HG02885 (cell line): ENCODE results near the gene ADK.
"Not testable (repeated sequence)": the region's sequence is repeated elsewhere in the genome, so short reads cannot be mapped to it uniquely, and the experiment has no call there.

Experiments used
- ATAC-seq: cut with Tn5 transposase; IDR thresholded peaks from one replicate; pipeline ENCODE4 v1.9.1; 2021; ENCODE audit warnings: mild to moderate bottlenecking; ENCODE audit not compliant: unreplicated experiment, poor library complexity

The ADK gene

GRCh38 chr10:74333174-74333573 is 182.2 kb downstream of the ADK start:
- no peak for ATAC-seq

GRCh38 chr10:74334221-74334620 is 183.2 kb downstream of the ADK start:
- no peak for ATAC-seq

- no peak for ATAC-seq
Observed at GRCh38 chr10:74335501-74335900, 184.5 kb downstream of the ADK start.

- no peak for ATAC-seq
Observed at GRCh38 chr10:74337330-74338016, 186.5 kb downstream of the ADK start.

DNA sequence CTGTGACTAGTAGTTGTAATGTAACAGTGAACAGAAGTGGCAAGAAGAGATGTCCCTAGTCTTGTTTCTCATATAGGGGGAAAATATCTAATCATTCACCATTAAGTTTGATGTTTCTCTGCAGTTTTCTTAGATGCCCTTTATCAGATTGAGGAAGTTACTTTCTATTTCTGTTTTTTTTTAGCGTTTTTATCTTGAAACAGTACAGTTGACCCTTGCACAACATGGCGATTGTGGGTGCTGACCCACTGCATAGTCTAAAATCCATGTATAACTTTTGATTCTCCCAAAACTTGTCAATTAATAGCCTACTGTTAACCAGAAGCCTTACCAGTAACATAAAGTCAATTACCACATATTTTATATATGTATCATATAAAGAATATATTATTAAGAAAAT is 192.0 kb downstream of the ADK start:
- ATAC-seq: no peak

DNA sequence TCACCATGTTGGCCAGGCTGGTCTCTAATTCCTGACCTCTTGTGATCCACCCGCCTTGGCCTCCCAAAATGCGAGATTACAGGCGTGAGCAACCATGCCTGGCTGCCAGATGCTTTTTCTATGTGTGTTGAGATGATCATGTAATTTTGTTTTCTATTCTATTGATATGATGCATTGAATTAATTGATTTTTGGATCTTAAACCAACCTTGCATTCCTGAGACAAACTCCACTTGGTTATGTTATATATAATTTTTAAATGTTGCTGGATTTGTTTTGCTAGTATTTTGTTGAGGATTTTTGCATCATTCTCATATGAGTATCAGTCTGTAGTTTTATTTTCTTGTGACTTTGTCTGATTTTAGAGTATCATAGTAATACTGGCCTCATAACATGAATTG is 192.8 kb downstream of the ADK start:
- no peak for ATAC-seq

DNA sequence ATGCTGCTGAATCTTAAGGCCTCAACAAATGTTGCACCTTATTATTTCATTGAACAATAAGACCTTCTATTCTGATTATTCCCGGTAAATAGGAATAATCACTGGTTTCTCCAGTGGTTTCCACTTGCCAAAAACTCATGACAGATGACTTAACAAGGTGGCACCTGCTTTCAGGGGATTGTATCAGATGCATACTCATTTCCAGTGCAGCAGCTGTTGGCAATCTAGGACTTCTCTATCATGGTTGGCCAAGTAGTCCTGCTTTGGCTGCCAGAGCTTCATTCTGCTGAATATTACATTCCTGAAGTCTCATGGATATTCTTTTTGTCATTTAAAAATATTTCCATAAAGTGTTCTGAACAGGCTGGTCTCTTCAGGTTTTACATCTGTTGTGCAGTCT is 193.3 kb downstream of the ADK start:
- no peak for ATAC-seq

DNA sequence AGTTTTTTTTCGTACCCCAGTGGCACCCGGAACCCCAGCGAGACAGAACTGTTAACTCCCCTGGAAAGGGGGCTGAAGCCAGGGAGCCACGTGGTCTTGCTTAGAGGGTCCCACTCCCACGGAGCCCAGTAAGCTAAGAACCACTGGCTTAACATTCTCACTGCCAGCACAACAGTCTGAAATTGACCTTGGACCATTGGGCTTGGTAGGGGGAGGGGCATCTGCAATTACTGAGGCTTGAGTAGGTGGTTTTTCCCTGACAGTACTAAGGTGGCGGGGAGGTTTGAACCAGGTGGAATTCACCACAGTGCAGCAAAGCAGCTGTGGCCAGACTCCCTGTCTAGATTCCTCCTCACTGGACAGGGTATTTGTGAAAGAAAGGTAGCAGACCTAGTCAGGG is 196.5 kb downstream of the ADK start:
- ATAC-seq: no peak

DNA sequence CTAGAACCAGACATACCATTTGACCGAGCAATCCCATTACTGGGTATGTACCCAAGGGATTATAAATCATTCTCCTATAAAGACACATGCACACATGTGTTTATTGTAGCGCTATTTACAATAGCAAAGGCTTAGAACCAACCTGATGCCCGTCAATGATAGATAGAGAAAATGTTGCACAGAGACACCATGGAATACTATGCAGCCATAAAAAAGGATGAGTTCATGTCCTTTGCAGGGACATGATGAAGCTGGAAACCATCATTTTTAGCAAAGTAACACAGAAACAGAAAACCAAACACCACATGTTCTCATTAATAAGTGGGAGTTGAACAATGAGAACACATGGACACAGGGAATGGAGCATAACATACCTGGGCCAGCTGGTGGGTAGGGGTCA is 202.0 kb downstream of the ADK start:
- ATAC-seq: not testable (repeated sequence)

DNA sequence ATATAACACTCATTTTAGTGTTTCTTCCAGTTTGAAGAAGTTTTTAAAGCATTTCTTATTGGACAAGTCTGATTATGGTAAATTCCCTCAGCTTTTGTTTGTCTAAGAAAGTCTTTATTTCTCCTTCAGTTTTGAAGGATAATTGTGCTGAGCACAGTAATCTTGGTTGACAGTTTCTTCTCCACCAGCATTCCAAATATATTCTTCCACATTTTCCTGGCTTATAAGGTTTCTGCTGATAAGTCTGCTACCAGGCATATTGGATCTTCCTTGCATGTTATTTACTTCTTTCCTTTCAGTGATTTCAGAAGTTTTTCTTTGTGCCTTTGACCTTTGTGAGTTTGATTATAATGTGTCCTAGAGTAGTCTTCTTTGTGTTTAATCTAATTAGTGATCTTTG is 210.7 kb downstream of the ADK start:
- no peak for ATAC-seq

DNA sequence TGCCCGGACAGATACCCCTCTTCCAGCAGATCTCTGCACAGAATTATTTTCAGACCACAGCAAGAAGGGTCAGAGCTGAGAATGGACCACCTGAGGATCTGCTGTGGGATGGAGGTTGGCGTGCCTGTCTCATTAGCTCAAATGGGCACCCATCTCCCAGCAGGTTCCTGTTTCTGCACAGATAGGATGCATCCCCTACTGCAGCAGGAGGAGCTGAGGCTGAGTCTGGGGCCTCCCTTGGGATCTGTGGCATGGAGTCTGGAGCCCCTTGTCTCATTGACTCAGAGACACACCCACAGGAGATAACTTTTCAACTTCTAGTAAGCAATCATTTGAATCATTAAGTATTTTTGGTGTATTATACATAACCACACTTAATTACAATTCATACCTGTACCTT is 212.7 kb downstream of the ADK start:
- no peak for ATAC-seq

- ATAC-seq: no peak
Observed at GRCh38 chr10:74365109-74365508, 214.1 kb downstream of the ADK start.

DNA sequence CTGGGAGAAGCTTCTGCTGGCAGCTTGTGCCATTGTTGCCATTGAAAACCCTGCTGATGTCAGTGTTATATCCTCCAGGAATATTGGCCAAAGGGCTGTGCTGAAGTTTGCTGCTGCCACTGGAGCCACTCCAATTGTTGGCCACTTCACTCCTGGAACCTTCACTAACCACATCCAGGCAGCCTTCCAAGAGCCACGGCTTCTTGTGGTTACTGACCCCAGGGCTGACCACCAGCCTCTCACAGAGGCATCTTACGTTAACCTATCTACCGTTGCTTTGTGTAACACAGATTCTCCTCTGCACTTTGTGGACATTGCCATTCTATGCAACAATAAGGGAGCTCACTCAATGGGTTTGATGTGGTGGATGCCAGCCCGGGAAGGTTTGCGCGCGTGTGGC is 220.7 kb downstream of the ADK start:
- no peak for ATAC-seq

DNA sequence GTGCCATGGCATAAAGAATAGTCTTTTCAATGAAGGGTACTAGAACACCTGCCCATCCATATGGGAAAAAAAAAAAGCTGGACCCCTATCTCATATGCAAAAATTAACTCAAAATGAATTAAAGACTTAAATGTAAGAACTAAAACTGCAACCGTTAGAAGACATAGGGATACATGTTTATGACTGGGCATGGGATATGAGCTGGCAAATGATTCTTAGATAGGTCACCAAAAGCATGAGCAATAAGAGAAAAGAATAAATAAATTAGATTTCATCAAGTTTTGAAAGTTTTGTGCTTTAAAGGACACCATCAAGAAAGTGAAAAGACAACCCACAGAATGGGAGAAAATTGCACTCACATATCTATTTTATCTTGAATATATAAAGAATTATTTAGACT is 222.0 kb downstream of the ADK start:
- no peak for ATAC-seq

DNA sequence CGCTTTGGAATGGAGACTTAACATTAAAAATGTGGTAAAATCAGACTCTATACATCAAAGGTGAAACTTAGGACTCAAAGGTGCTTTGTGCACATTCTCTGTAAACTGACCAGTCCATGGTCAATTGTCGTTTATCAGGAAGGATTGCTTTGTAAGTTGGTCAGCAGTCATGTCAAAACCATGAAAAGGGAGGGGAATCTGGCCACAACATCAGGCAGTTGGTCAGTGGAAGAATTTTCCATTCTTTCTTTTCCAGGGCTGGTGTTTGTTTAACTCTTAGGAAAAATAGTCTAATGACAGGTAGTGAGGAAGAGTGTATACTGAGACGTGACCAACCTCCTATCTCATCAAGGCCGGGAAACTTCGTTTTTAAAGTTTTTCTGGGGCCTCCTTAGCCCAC is 226.5 kb downstream of the ADK start:
- no peak for ATAC-seq

GRCh38 chr10:74379474-74379873 is 228.5 kb downstream of the ADK start:
- ATAC-seq: no peak

DNA sequence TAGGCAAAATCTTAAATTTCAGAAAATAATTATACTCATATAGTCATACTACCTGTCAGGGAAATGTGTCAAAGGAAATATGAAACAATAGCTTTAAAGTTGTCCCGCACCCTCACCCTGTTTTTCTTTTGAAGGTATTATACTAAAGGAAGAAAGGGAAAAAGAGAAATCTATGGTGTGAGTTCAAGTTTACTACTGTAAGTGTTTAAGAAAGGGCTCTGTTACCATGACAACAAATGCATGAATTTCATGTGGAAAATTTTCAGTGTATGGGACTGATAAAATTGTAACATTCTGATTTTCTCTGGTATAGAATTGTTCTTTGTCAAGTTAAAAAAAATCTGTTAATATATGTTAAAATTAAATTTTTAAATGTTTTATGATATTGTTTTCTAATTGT is 229.8 kb downstream of the ADK start:
- ATAC-seq: no peak

- no peak for ATAC-seq
Observed at GRCh38 chr10:74381291-74381853, 230.4 kb downstream of the ADK start.

DNA sequence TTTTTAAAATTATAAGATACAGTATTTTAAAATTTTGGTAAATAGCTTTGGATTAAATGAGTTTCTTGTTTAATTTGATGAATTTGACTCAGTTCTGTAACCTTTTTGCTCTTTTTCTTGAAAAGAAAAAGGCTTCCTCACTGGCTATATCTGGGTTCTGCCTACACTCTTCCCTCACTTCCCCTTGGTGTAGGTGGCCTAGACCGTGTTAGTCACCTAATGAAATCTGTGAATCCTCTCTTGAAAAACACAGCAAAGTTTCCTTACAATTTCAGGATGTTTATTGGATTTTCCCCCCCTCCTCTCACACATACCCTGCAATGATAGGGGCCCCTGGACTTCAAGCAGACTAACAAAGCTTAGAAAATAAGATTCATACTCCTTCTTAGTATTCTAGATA is 231.6 kb downstream of the ADK start:
- ATAC-seq: no peak

DNA sequence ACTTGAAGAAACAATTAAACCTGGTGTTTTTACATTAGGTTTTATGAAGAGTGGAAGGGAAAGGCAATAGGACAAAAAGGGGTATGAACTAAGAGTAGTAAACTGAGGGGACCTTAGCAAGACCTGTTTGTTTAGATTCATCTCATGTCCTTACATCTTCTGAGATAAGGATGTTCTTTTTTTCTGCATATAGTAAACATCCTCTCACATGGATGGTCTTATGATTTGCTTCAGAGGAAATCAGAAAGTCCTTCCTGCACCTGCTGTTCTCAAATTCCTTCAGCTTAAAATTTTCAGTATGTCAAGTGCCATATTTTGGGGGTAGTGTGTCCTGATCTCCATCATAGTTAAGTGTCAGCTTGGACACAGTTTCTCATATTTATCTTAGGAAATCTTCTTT is 232.6 kb downstream of the ADK start:
- no peak for ATAC-seq

DNA sequence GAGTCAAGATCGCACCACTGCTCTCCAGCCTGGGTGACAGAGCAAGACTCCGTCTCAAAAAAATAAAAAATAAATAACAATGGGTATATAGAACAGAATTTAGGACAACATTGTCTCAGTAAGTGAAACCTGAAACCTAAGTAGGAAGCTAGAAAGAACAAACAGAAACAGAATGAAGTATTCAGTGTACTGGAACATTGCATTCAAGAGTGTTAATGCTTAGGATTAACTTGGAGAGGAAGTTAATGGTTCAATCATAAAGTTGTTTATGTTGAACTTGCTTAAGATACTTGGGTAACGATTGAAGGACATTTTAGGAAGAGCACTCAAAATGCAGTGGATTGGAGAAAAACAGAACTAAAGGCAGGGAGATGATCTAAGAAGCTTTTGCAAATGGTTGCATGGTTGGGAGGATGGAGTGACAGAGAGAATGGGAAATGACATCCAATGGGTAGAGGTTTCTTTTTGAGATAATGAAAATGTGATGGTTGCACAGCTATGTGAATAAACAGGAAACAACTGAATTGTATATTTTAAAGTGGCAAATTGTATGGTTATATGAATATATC is 233.7 kb downstream of the ADK start:
- no peak for ATAC-seq

DNA sequence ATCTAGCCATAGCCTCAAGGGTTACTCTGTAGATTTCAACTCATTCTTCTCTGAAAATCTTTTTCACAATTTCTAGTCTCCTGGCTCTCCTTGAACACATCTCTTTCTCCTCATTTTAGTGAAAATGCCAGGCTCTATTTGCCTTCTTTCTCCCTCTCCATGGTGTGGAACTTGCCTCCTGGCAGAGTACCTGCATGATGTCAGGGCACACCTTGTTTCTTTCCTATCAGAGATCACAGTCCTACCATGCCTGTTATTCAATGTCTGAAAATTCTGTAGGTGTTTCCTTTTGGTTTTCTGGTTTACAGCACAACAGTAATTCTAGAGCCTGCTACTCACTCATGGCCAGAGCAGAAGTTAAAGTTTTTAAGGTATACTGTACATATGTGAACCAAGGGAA is 237.8 kb downstream of the ADK start:
- ATAC-seq: no peak
